Limb (tissue), 2 donors: ENCODE results near the gene SPAG8.

Source experiments
- DNase-seq, 2 donors: peaks; one replicate each; pipeline ENCODE4 v3.0.0-alpha.2; 2016; ENCODE audit errors: extremely low spot score in 2 of 2

The SPAG8 gene

GRCh38 chr9:35778496-35778895 lies 33.6 kb downstream of the SPAG8 start:
- DNase-seq: no peak

GRCh38 chr9:35776018-35776417 lies 36.0 kb downstream of the SPAG8 start:
- no peak for DNase-seq

- no peak for DNase-seq
Measured at GRCh38 chr9:35774907-35775635, 37.0 kb downstream of the SPAG8 start.

- no peak for DNase-seq
Measured at GRCh38 chr9:35771943-35772342, 40.1 kb downstream of the SPAG8 start.

GRCh38 chr9:35771534-35771933 lies 40.5 kb downstream of the SPAG8 start:
- no peak for DNase-seq

DNA sequence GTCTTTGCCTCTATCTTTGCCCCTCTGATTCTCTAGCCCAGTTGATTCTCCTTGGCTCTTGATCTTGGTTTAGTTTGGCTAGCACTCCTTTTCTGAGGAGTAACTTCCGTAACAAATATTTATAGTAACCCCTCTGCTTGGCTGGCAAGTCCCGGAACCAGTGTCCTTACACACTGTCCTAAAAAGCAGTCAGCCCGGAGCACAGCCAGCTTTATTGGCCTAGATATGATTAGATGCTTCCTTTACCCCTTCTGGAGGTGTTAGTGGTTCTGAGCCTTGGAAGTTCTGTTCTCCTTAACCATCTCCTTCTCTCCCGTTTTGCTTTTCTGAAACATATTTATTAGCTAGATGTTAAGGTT lies 41.0 kb downstream of the SPAG8 start:
- DNase-seq: no peak

GRCh38 chr9:35769763-35770162 lies 42.3 kb downstream of the SPAG8 start:
- DNase-seq: no peak

GRCh38 chr9:35767458-35767857 lies 44.6 kb downstream of the SPAG8 start:
- no peak for DNase-seq

GRCh38 chr9:35766997-35767396 lies 45.1 kb downstream of the SPAG8 start:
- DNase-seq: no peak

DNA sequence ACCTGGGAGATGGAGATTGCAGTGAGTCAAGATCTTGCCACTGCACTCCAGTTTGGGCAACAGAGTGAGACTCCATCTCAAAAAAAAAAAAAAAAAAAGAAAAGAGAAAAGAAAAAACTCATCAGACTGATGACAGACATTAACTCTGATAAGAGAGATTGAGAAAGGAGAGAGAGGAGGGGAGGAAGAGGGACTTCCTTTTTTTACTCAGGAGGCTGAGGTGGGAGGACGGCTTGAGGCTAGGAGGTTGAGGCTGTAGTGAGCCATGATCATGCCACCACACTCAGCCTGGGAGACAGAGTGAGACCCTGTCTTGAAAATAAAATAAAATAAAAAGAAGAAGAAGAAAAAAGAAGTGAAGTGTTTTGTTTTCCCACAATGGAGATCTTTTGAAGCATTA lies 48.3 kb downstream of the SPAG8 start:
- no peak for DNase-seq

GRCh38 chr9:35763181-35763580 lies 48.9 kb downstream of the SPAG8 start:
- no peak for DNase-seq

- DNase-seq: no peak
Measured at GRCh38 chr9:35760651-35761050, 51.4 kb downstream of the SPAG8 start.

DNA sequence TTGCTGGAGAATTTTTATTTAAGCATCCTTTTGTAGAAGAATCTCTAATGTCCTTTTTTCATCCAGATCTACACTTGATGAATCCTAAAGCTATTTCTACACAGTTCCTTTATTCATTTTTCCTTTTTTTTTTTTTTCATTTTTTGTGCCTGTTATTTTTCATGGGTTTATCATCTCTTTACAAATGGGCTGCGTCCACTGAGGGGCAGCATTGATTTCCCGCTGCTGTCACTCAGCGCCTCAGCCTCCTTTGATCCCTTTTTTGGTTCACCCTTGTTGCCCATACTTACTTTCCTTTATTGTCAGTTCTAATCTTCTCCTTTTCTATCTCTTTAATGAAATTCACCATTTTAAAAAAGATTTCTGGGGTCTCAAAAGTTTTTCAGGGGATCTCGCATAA lies 52.3 kb downstream of the SPAG8 start:
- DNase-seq: no peak
